CD1c-positive myeloid dendritic cell (primary cell): ENCODE data around the gene SLC2A4RG.
"Not testable (repeated sequence)": the region's sequence is repeated elsewhere in the genome, so short reads cannot be mapped to it uniquely, and the experiment has no call there.

ENCODE experiments used
- DNase-seq: peaks from one replicate; pipeline ENCODE4 v3.0.0-alpha.2; 2016; ENCODE audit errors: extremely low spot score

SLC2A4RG gene

GRCh38 chr20:63712191-63712590 lies 27.4 kb upstream of the SLC2A4RG start:
- DNase-seq, result no peak

- no peak for DNase-seq
Measured at GRCh38 chr20:63714858-63715257, 24.7 kb upstream of the SLC2A4RG start.

- no peak for DNase-seq
Measured at GRCh38 chr20:63718996-63719395, 20.6 kb upstream of the SLC2A4RG start.

GRCh38 chr20:63722967-63723622 lies 16.5 kb upstream of the SLC2A4RG start:
- DNase-seq, result not testable (repeated sequence)

GRCh38 chr20:63730189-63730733 lies 9.3 kb upstream of the SLC2A4RG start:
- not testable (repeated sequence) for DNase-seq

GRCh38 chr20:63731410-63731809 lies 8.2 kb upstream of the SLC2A4RG start:
- DNase-seq, result no peak

- DNase-seq, result no peak
Measured at GRCh38 chr20:63732118-63733095, 7.2 kb upstream of the SLC2A4RG start.

- no peak for DNase-seq
Measured at GRCh38 chr20:63733117-63733516, 6.5 kb upstream of the SLC2A4RG start.

GRCh38 chr20:63733579-63734081 lies 5.9 kb upstream of the SLC2A4RG start:
- DNase-seq, result no peak

GRCh38 chr20:63734111-63734945 lies 5.2 kb upstream of the SLC2A4RG start:
- no peak for DNase-seq

GRCh38 chr20:63734946-63735858 lies 4.4 kb upstream of the SLC2A4RG start:
- no peak for DNase-seq

GRCh38 chr20:63735859-63736718 lies 3.5 kb upstream of the SLC2A4RG start, which contains the start of gene LIME1:
Gene LIME1, plus strand, starts transcription at chr20:63736664. Its CDS starts 886 bp downstream, at chr20:63737550.
- DNase-seq, result peak; percentile 44

GRCh38 chr20:63736893-63737694 lies 2.5 kb upstream of the SLC2A4RG start:
- no peak for DNase-seq

GRCh38 chr20:63737695-63737944 lies 2.0 kb upstream of the SLC2A4RG start:
- no peak for DNase-seq

- DNase-seq, result peak; percentile 31
Measured at GRCh38 chr20:63737945-63738686, 1.5 kb upstream of the SLC2A4RG start.

GRCh38 chr20:63738687-63739129 lies 868 bp upstream of the SLC2A4RG start:
- peak; percentile 36 for DNase-seq

- peak; percentile 51 for DNase-seq
Measured at GRCh38 chr20:63740070-63740626, 572 bp downstream of the SLC2A4RG start.
